Measurements from ENCODE around the gene CNIH2. TPM values are rescaled to one million over a fixed set of nuclear protein-coding genes. Genes with fewer than 3 reads are reported as not detected.

CNIH2 gene
- total RNA-seq, 1 donor from 2014 or later, result 0.52 TPM

GRCh38 chr11:66278363-66279091 is 552 bp downstream of the CNIH2 start:
- no peak for ATAC-seq

GRCh38 chr11:66279092-66279734 is 1.2 kb downstream of the CNIH2 start:
- ATAC-seq, result no peak

- no peak for ATAC-seq
Measured at GRCh38 chr11:66280428-66280827, 2.5 kb downstream of the CNIH2 start.

GRCh38 chr11:66281001-66281400 is 3.0 kb downstream of the CNIH2 start:
- no peak for ATAC-seq

- ATAC-seq, result no peak
Measured at GRCh38 chr11:66281776-66282467, 3.9 kb downstream of the CNIH2 start.

GRCh38 chr11:66282468-66283455 is 4.8 kb downstream of the CNIH2 start:
- peak; percentile 87 for ATAC-seq

GRCh38 chr11:66283461-66284105 is 5.6 kb downstream of the CNIH2 start:
- ATAC-seq, result no peak

GRCh38 chr11:66284526-66285078 is 6.6 kb downstream of the CNIH2 start:
- ATAC-seq, result no peak

GRCh38 chr11:66285250-66285947 is 7.4 kb downstream of the CNIH2 start:
- no peak for ATAC-seq

GRCh38 chr11:66286699-66287098 is 8.7 kb downstream of the CNIH2 start:
- no peak for ATAC-seq

- ATAC-seq, result no peak
Measured at GRCh38 chr11:66287211-66287888, 9.4 kb downstream of the CNIH2 start.

- ATAC-seq, result no peak
Measured at GRCh38 chr11:66287889-66288670, 10.1 kb downstream of the CNIH2 start.

- peak; percentile 94 for ATAC-seq
Measured at GRCh38 chr11:66288671-66289547, 10.9 kb downstream of the CNIH2 start, which contains the start of gene YIF1A. Gene YIF1A, minus strand, starts transcription at chr11:66289143. Its CDS starts 158 bp downstream, at chr11:66288985.

- ATAC-seq, result peak; percentile 23
Measured at GRCh38 chr11:66289548-66290329, 11.8 kb downstream of the CNIH2 start.

- ATAC-seq, result no peak
Measured at GRCh38 chr11:66290330-66290621, 12.3 kb downstream of the CNIH2 start.

- no peak for ATAC-seq
Measured at GRCh38 chr11:66291303-66291705, 13.3 kb downstream of the CNIH2 start.

GRCh38 chr11:66291706-66292542 is 13.9 kb downstream of the CNIH2 start, which contains the start of gene TMEM151A:
Gene TMEM151A, plus strand, starts transcription at chr11:66291894. Its CDS starts 120 bp downstream, at chr11:66292014.
- no peak for ATAC-seq

Measured in esophagus mucosa (tissue), 1 donor.